CD14-positive monocyte (primary cell): Measurements from ENCODE around the gene SLC38A5. TPM values are rescaled to one million over a fixed set of nuclear protein-coding genes. Genes with fewer than 3 reads are reported as not detected.
A peak's percentile ranks its signal among the peaks of the same experiment; 100 is the strongest.

ENCODE experiments used
- DNase-seq, 3 donors: peaks; one replicate each; pipeline ENCODE4 v3.0.0-alpha.2; 2011 to 2022
- H2AFZ ChIP-seq: 2 replicates; pipeline ENCODE4 v1.6.0; 2012; ENCODE audit warnings: mild to moderate bottlenecking, low read depth, low read length, inconsistent platforms; ENCODE audit not compliant: insufficient read depth, poor library complexity, severe bottlenecking
- H3K27ac ChIP-seq, 2 donors: 1 replicate in 1 of 2; 2 replicates in 1 of 2; pipeline ENCODE4 v1.5.1; 2012 to 2013; ENCODE audit warnings: low read length in 2 of 2, control low read depth in 1 of 2, inconsistent platforms in 1 of 2, low read depth in 1 of 2, mild to moderate bottlenecking in 1 of 2
- H3K27me3 ChIP-seq, 2 donors: one replicate each; pipeline versions ENCODE4 v1.6.0 to v1.6.1; 2011 to 2013; ENCODE audit warnings: low read length in 2 of 2; ENCODE audit not compliant: control insufficient read depth in 2 of 2, insufficient read depth in 2 of 2
- H3K36me3 ChIP-seq, 2 donors: replicated peaks in 1 of 2; 1 replicate in 1 of 2; 2 replicates in 1 of 2; pipeline versions ENCODE4 v1.5.1 to v1.6.1; 2012 to 2013; ENCODE audit warnings: low read length in 2 of 2, control low read depth in 1 of 2, inconsistent platforms in 1 of 2, mild to moderate bottlenecking in 1 of 2; ENCODE audit not compliant: insufficient read depth in 2 of 2, control insufficient read depth in 1 of 2
- H3K4me1 ChIP-seq, 2 donors: 1 replicate in 1 of 2; 2 replicates in 1 of 2; pipeline versions ENCODE4 v1.5.1 to v1.6.1; 2012 to 2013; ENCODE audit warnings: low read length in 2 of 2, control low read depth in 1 of 2, inconsistent platforms in 1 of 2, mild to moderate bottlenecking in 1 of 2, moderate library complexity in 1 of 2; ENCODE audit not compliant: insufficient read depth in 2 of 2, control insufficient read depth in 1 of 2
- H3K4me2 ChIP-seq: replicated peaks from 2 replicates; pipeline ENCODE3; 2012; ENCODE audit warnings: low read length, moderate library complexity, mild to moderate bottlenecking; ENCODE audit not compliant: poor library complexity, severe bottlenecking; ENCODE audit errors: extremely low read depth
- H3K4me3 ChIP-seq, 3 experiments: fragments of 200-600 bp in 1 of 3; sonication (generic) in 1 of 3; replicated peaks in 1 of 3; 1 replicate in 2 of 3; 2 replicates in 1 of 3; pipeline ENCODE4 v1.5.1; 2011 to 2013; ENCODE audit warnings: low read length in 3 of 3, mild to moderate bottlenecking in 3 of 3, control low read depth in 2 of 3, low read depth in 2 of 3, inconsistent platforms in 1 of 3, moderate library complexity in 1 of 3
- H3K79me2 ChIP-seq: 2 replicates; pipeline ENCODE4 v1.6.0; 2012; ENCODE audit warnings: mild to moderate bottlenecking, control low read depth, inconsistent platforms, low read length, moderate library complexity; ENCODE audit not compliant: insufficient read depth
- H3K9ac ChIP-seq: 2 replicates; pipeline ENCODE4 v1.6.0; 2017; ENCODE audit warnings: low read length, mild to moderate bottlenecking; ENCODE audit not compliant: insufficient read depth, poor library complexity, severe bottlenecking
- H3K9me3 ChIP-seq, 2 donors: replicated peaks in 1 of 2; 1 replicate in 1 of 2; 2 replicates in 1 of 2; pipeline versions ENCODE4 v1.5.1 to v1.6.1; 2012 to 2013; ENCODE audit warnings: low read length in 2 of 2, control low read depth in 1 of 2; ENCODE audit not compliant: control insufficient read depth in 1 of 2, insufficient read depth in 1 of 2
- H4K20me1 ChIP-seq: 2 replicates; pipeline ENCODE4 v1.6.0; 2012; ENCODE audit warnings: mild to moderate bottlenecking, low read length, control low read depth, moderate library complexity; ENCODE audit not compliant: insufficient read depth
- H3K27ac Mint-ChIP-seq, 7 donors: one replicate each; pipeline ENCODE4 v1.8.0; 2020; ENCODE audit warnings: mild to moderate bottlenecking in 7 of 7, mixed read lengths in 7 of 7, moderate library complexity in 6 of 7, inconsistent platforms in 2 of 7
- H3K27me3 Mint-ChIP-seq, 3 donors: one replicate each; pipeline ENCODE4 v1.8.0; 2021 to 2022; ENCODE audit warnings: low read depth in 3 of 3, mild to moderate bottlenecking in 3 of 3, mixed read lengths in 3 of 3, moderate library complexity in 3 of 3, inconsistent platforms in 1 of 3
- H3K36me3 Mint-ChIP-seq, 2 donors: one replicate each; pipeline ENCODE4 v1.8.0; 2020; ENCODE audit warnings: mixed read lengths in 2 of 2, inconsistent platforms in 1 of 2, mild to moderate bottlenecking in 1 of 2
- H3K4me1 Mint-ChIP-seq: one replicate; pipeline ENCODE4 v1.8.0; 2020; ENCODE audit warnings: mild to moderate bottlenecking, mixed read lengths
- H3K4me3 Mint-ChIP-seq, 2 donors: one replicate each; pipeline ENCODE4 v1.8.0; 2020; ENCODE audit warnings: mild to moderate bottlenecking in 2 of 2, mixed read lengths in 2 of 2, moderate library complexity in 1 of 2
- H3K9me3 Mint-ChIP-seq, 7 donors: one replicate each; pipeline ENCODE4 v1.8.0; 2020 to 2022; ENCODE audit warnings: mixed read lengths in 7 of 7, mild to moderate bottlenecking in 6 of 7, moderate library complexity in 6 of 7, inconsistent platforms in 2 of 7
- WGBS: methylation state at CpG from one replicate; pipeline ENCODE4 v1.1.5; 2013; ENCODE audit warnings: missing lambda C conversion rate; ENCODE audit not compliant: insufficient coverage; 5-methylcytosine and 5-hydroxymethylcytosine counted together
- intact Hi-C, 2 donors: fragments of 100-400 bp; cut with micrococcal nuclease; formaldehyde crosslinking; loops; one replicate each; pipeline versions ENCODE4 v1.15.0 to v1.15.1; 2023
- polyA plus RNA-seq, 3 donors: library from polyadenylated mRNA; depleted of rRNA in 1 of 3; unstranded in 2 of 3; stranded (reverse) in 1 of 3; fragments of 300-500 nt in 2 of 3; fragments of >200 nt in 1 of 3; fragmentation: Illumina TruSeq in 2 of 3; gene quantifications; 1 replicate in 2 of 3; 2 replicates in 1 of 3; pipeline ENCODE4 v1.2.3, GENCODE V29; 2012 to 2021
- TF ChIP-seq, protein P1 (sequence below): fragments of 200-600 bp; IDR thresholded peaks from one replicate; pipeline ENCODE4 v1.8.0; 2022; ENCODE audit warnings: antibody characterized with exemption, mild to moderate bottlenecking

Gene SLC38A5
- polyA plus RNA-seq, 3 donors: 0.60 to 0.94 (median 0.69) TPM

DNA sequence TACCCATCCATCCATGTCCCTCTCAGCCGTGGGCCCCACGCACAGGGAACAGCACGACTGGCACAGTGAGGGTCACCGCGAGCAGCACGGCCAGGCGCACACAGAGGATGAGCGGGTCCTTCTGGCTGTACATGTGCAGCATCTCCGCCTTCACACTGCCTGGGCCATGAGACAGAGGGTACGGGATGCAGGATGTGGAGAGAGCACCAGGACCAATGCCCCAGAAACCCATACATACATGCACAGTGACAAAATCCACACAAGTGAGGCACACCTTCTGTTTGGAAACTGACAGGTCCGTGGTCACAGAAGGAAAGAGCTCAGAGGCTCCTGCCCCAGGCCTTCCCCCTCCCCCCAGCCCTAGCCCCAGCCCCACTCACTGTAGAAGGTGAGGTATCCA, 9.5 kb downstream of the SLC38A5 start:
- TF ChIP-seq, protein P1, sequence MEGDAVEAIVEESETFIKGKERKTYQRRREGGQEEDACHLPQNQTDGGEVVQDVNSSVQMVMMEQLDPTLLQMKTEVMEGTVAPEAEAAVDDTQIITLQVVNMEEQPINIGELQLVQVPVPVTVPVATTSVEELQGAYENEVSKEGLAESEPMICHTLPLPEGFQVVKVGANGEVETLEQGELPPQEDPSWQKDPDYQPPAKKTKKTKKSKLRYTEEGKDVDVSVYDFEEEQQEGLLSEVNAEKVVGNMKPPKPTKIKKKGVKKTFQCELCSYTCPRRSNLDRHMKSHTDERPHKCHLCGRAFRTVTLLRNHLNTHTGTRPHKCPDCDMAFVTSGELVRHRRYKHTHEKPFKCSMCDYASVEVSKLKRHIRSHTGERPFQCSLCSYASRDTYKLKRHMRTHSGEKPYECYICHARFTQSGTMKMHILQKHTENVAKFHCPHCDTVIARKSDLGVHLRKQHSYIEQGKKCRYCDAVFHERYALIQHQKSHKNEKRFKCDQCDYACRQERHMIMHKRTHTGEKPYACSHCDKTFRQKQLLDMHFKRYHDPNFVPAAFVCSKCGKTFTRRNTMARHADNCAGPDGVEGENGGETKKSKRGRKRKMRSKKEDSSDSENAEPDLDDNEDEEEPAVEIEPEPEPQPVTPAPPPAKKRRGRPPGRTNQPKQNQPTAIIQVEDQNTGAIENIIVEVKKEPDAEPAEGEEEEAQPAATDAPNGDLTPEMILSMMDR: no peak
- no peak overlapping the region for H3K27ac Mint-ChIP-seq
- 93% methylated on average over 6 of the region's 11 CpGs for WGBS

DNA sequence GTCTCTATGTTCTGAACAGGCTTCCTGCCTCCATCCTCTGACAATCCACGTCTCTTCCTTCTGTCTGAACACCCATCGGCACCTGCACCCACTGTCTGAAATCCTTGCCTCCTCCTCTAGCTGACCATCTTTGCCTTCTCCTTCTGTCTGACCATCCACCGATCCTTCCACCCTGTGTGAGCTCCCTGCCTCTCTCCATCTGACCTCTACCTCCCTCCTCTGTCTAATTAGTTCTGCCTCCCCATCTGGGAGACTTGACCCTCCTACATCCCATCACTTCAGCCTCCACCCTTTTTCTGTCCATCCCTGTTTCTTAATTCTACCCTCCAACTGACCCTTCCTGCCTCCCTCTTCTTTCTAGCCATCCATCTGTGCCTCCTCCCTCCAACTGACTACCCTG, 10.0 kb downstream of the SLC38A5 start:
- Histone ChIP-seq H3K4me3 (no peak overlapping the region), H3K27ac (no peak overlapping the region), H3K4me2 (no peak overlapping the region), H3K27me3 (no peaks in the 10 kb centered on the region), H2AFZ (no peak overlapping the region), H4K20me1 (no peaks in the 10 kb centered on the region), H3K36me3 (no peaks in the 10 kb centered on the region), H3K79me2 (no peaks in the 10 kb centered on the region), H3K9me3 (no peaks in the 10 kb centered on the region), H3K9ac (no peak overlapping the region), H3K4me1 (no peaks in the 10 kb centered on the region)
- H3K9me3 Mint-ChIP-seq: no peaks in the 10 kb centered on the region
- intact Hi-C loops: no loop called here
- H3K27ac Mint-ChIP-seq: peak overlapping the region in 1 of 7 donors; percentile 69
- H3K36me3 Mint-ChIP-seq: peaks cover 0 to 8% of the 10 kb centered on the region in 2 donors
- no peaks in the 10 kb centered on the region for H3K4me1 Mint-ChIP-seq
- 100% methylated on average over 1 of the region's 3 CpGs for WGBS
- peaks cover 0 to 8% (median 0%) of the 10 kb centered on the region in 3 donors for H3K27me3 Mint-ChIP-seq
- TF ChIP-seq, protein P1: no peak
- no peak for DNase-seq
- no peak overlapping the region for H3K4me3 Mint-ChIP-seq

More for the DNA sequence above, 9.5 kb downstream of the SLC38A5 start:
- intact Hi-C loops: no loop called here
- H3K9me3 ChIP-seq: no peaks in the 10 kb centered on the region
- H3K9ac ChIP-seq: no peak overlapping the region
- no peak overlapping the region for H3K27ac ChIP-seq
- no peaks in the 10 kb centered on the region for H3K27me3 ChIP-seq
- H3K4me1 Mint-ChIP-seq: no peaks in the 10 kb centered on the region
- H3K27me3 Mint-ChIP-seq: peaks cover 0 to 7% (median 1%) of the 10 kb centered on the region in 3 donors
- no peak overlapping the region for H3K4me3 Mint-ChIP-seq
- H3K79me2 ChIP-seq: no peaks in the 10 kb centered on the region
- H3K4me2 ChIP-seq: no peak overlapping the region
- H3K36me3 Mint-ChIP-seq: peaks cover 4 to 8% of the 10 kb centered on the region in 2 donors
- no peak overlapping the region for H2AFZ ChIP-seq
- no peaks in the 10 kb centered on the region for H3K4me1 ChIP-seq
- no peaks in the 10 kb centered on the region for H3K36me3 ChIP-seq
- no peaks in the 10 kb centered on the region for H3K9me3 Mint-ChIP-seq
- H4K20me1 ChIP-seq: no peaks in the 10 kb centered on the region
- DNase-seq: no peak
- H3K4me3 ChIP-seq: no peak overlapping the region
